Thyroid gland (tissue), 4 donors: ENCODE data around the gene MOBP. TPM values are rescaled to one million over a fixed set of nuclear protein-coding genes. Genes with fewer than 3 reads are reported as not detected.

Experiments used
- DNase-seq, 2 donors: peaks; one replicate each; pipeline ENCODE4 v3.0.0-alpha.2; 2019
- H3K27ac ChIP-seq, 3 donors: fragments of 200-600 bp; sonication (generic); 1 replicate in 2 of 3; 2 replicates in 1 of 3; pipeline ENCODE4 v1.5.1; 2016 to 2019; ENCODE audit warnings: mild to moderate bottlenecking in 1 of 3, moderate library complexity in 1 of 3
- H3K27me3 ChIP-seq: fragments of 200-600 bp; sonication (generic); one replicate; pipeline ENCODE4 v1.5.1; 2019
- H3K36me3 ChIP-seq, 2 donors: fragments of 200-600 bp; sonication (generic); one replicate each; pipeline ENCODE4 v1.5.1; 2016 to 2019
- H3K4me1 ChIP-seq, 2 donors: fragments of 200-600 bp; sonication (generic); one replicate each; pipeline ENCODE4 v1.5.1; 2017 to 2019
- H3K4me3 ChIP-seq, 3 donors: fragments of 200-600 bp; sonication (generic); replicated peaks in 1 of 3; 1 replicate in 2 of 3; 2 replicates in 1 of 3; pipeline ENCODE4 v1.5.1; 2016; ENCODE audit warnings: mild to moderate bottlenecking in 1 of 3
- H3K9me3 ChIP-seq: fragments of 200-600 bp; sonication (generic); one replicate; pipeline ENCODE4 v1.5.1; 2017
- POLR2A ChIP-seq, 2 donors: fragments of 450-650 bp; IDR thresholded peaks; one replicate each; pipeline ENCODE4 v1.6.1; 2017; ENCODE audit warnings: antibody characterized with exemption in 2 of 2, mild to moderate bottlenecking in 2 of 2, moderate library complexity in 1 of 2
- WGBS, 2 donors: methylation state at CpG; one replicate each; pipeline ENCODE4 v1.1.5; 2017; 5-methylcytosine and 5-hydroxymethylcytosine counted together
- intact Hi-C: fragments of 100-400 bp; cut with DNase I; formaldehyde crosslinking; loops from one replicate; pipeline ENCODE4 v1.15.1; 2023
- total RNA-seq, 4 donors: library from RNA; depleted of rRNA; stranded (reverse); fragments of >200 nt; gene quantifications; one replicate each; pipeline ENCODE4 v1.2.3, GENCODE V29; 2016
- TF ChIP-seq, protein P1 (sequence below), 6 experiments: fragments of 200-600 bp in 3 of 6; fragments of 450-650 bp in 3 of 6; sonication (generic) in 3 of 6; IDR thresholded peaks; one replicate each; pipeline ENCODE4 v1.5.1; 2016 to 2019; ENCODE audit warnings: antibody characterized with exemption in 6 of 6, mild to moderate bottlenecking in 2 of 6, inconsistent platforms in 1 of 6, moderate library complexity in 1 of 6

The MOBP gene
- total RNA-seq, 4 donors from 2014 or later: not detected

DNA sequence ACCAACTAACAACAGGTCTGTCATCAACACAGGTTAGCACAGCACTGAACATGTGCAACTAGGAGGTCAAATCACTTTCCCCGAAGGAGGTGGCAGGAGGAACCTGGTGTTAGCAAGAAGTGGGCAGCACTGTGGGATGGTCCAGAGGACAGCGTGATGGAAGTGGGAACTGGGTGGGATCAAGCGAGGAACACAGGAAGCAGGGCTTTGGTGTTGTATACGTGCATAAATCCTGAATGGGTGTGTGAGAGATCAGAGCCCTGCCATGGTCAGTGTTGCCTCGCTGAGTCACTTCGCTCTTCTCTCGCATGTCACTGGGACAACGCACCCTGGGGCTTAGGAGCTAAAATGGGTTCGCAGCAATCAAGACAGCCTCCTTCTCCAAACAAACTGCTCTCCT, 62.1 kb downstream of the MOBP start:
- no peak overlapping the region for H3K4me3 ChIP-seq
- no peaks in the 10 kb centered on the region for H3K36me3 ChIP-seq
- H3K4me1 ChIP-seq: no peaks in the 10 kb centered on the region
- WGBS, 2 donors: 84 to 86% methylated on average over 9 of the region's 9 CpGs
- H3K27ac ChIP-seq: no peak overlapping the region
- intact Hi-C loops: no loop called here
- TF ChIP-seq, protein P1, sequence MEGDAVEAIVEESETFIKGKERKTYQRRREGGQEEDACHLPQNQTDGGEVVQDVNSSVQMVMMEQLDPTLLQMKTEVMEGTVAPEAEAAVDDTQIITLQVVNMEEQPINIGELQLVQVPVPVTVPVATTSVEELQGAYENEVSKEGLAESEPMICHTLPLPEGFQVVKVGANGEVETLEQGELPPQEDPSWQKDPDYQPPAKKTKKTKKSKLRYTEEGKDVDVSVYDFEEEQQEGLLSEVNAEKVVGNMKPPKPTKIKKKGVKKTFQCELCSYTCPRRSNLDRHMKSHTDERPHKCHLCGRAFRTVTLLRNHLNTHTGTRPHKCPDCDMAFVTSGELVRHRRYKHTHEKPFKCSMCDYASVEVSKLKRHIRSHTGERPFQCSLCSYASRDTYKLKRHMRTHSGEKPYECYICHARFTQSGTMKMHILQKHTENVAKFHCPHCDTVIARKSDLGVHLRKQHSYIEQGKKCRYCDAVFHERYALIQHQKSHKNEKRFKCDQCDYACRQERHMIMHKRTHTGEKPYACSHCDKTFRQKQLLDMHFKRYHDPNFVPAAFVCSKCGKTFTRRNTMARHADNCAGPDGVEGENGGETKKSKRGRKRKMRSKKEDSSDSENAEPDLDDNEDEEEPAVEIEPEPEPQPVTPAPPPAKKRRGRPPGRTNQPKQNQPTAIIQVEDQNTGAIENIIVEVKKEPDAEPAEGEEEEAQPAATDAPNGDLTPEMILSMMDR (IDR thresholded peaks at IDR 0.05): no peak
- no peak for TF ChIP-seq POLR2A (IDR thresholded peaks at IDR 0.05)
- H3K9me3 ChIP-seq: no peaks in the 10 kb centered on the region
- no peaks in the 10 kb centered on the region for H3K27me3 ChIP-seq
- no peak for DNase-seq

DNA sequence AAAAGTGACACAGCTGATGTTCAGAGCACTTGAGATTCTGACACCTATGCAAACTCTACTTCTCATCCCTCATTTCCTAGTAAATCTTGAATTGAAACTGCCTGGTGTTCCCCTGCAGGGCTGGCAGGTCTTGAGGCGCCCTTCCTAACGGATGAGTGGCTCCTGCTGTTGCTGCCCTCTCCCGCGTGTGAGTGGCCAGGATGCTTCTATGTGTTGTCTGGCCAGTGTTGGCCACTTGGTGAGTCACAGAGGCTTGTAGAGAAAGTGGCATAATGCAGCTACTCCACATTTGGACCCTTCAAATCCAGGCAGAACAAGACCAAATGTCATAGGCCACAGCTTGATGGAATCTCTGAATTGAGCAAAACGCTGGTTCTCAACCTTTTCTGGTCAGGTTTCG, 63.6 kb downstream of the MOBP start:
- intact Hi-C loops: no loop called here
- no peak for DNase-seq
- WGBS, 2 donors: 86 to 94% methylated on average over 6 of the region's 6 CpGs

DNA sequence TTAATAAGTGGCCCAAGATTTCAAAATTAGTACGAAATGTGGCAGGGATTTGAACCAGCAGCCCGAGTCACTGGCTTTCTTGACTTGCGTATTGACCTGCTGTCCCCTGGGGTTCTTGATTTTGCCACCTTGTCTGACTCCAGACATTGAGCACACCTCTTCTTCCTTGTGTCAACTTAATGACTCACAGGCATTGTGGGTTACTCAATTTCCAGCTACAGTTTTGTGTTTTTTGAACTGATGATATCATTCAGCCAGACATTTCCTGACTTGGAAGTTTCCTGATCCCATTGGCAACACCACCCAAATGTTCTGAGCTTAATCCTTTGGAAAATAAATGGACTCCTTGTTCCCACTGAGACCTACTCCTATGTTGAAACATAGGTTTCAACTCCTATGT, 64.2 kb downstream of the MOBP start:
- no peaks in the 10 kb centered on the region for H3K27me3 ChIP-seq
- TF ChIP-seq, protein P1 (IDR thresholded peaks at IDR 0.05): no peak
- no peak for TF ChIP-seq POLR2A (IDR thresholded peaks at IDR 0.05)
- DNase-seq: no peak
- H3K4me1 ChIP-seq: no peaks in the 10 kb centered on the region
- H3K36me3 ChIP-seq: no peaks in the 10 kb centered on the region
- no peaks in the 10 kb centered on the region for H3K9me3 ChIP-seq
- intact Hi-C loops: no loop called here
- WGBS, 2 donors: 77 to 82% methylated on average over 3 of the region's 3 CpGs
- H3K27ac ChIP-seq: no peak overlapping the region
- no peak overlapping the region for H3K4me3 ChIP-seq

More for the DNA sequence above, 63.6 kb downstream of the MOBP start:
- H3K27me3 ChIP-seq: no peaks in the 10 kb centered on the region
- H3K27ac ChIP-seq: no peak overlapping the region
- H3K9me3 ChIP-seq: no peaks in the 10 kb centered on the region
- TF ChIP-seq POLR2A (IDR thresholded peaks at IDR 0.05): no peak
- no peaks in the 10 kb centered on the region for H3K36me3 ChIP-seq
- no peaks in the 10 kb centered on the region for H3K4me1 ChIP-seq
- H3K4me3 ChIP-seq: no peak overlapping the region

DNA sequence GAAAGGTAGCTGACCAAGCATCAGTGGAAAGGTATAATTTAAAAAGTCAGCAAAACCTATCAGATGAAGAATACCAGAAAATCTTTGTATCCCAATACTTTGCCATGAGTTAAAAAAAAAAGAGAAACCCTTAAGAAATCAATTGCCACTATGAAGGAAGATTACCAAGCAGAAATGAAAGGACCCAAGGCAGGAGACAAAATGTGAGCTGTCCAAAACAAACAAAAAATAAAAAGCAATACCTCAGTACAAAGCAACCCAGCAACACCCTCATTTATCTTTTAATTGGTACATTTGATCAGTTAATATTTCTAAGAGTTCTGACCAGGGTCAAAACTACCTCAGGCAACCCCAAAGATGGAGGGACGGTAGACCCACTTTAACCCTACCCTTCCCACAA, 65.3 kb downstream of the MOBP start:
- TF ChIP-seq, protein P1 (IDR thresholded peaks at IDR 0.05): no peak
- TF ChIP-seq POLR2A (IDR thresholded peaks at IDR 0.05): no peak
- Histone ChIP-seq H3K36me3 (no peaks in the 10 kb centered on the region), H3K9me3 (no peaks in the 10 kb centered on the region), H3K27me3 (no peaks in the 10 kb centered on the region), H3K4me3 (no peak overlapping the region), H3K4me1 (no peaks in the 10 kb centered on the region), H3K27ac (no peak overlapping the region)
- 77 to 78% methylated on average over 1 of the region's 1 CpG for WGBS, 2 donors
- no peak for DNase-seq
- intact Hi-C loops: no loop called here

DNA sequence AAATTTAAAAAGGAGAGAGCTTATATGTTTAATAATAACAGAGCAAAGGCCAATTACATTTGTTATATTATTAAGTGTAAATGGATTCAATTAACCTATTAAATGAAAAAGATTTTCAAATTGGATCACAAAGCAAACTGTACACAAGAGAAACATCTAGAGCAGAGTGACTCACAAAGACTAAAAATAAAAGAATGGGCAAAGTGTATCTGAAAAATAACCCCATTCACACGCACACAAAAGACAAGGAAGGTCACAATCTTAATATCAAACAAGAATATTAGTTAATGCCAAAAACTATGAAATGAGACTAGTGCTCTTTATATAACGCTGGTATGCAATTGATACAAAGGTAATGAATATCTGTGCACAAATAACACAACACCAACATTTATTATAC, 65.7 kb downstream of the MOBP start:
- Histone ChIP-seq H3K4me1 (no peaks in the 10 kb centered on the region), H3K4me3 (no peak overlapping the region), H3K9me3 (no peaks in the 10 kb centered on the region), H3K27ac (no peak overlapping the region), H3K27me3 (no peaks in the 10 kb centered on the region), H3K36me3 (no peaks in the 10 kb centered on the region)
- intact Hi-C loops: no loop called here
- 42 to 63% methylated on average over 2 of the region's 2 CpGs for WGBS, 2 donors
- no peak for DNase-seq
- TF ChIP-seq, protein P1 (IDR thresholded peaks at IDR 0.05): no peak
- no peak for TF ChIP-seq POLR2A (IDR thresholded peaks at IDR 0.05)
